ENCODE results near the gene SETD2. TPM values are rescaled to one million over a fixed set of nuclear protein-coding genes. Genes with fewer than 3 reads are reported as not detected.
A peak's percentile ranks its signal among the peaks of the same experiment; 100 is the strongest.

The SETD2 gene
- total and polyA plus RNA-seq, 2 of the 8 experiments (the other 6 are each of a cell fraction or from before 2014, with no cell fraction given), result 15.7 to 46.3 TPM

- no peak for TF ChIP-seq CHD1 (IDR thresholded peaks at IDR 0.05; ENCODE audit: low read depth, low read length)
- TF ChIP-seq KDM1A (IDR thresholded peaks at IDR 0.05; ENCODE audit: borderline replicate concordance, low read length), result no peak
- TF ChIP-seq SP1 (IDR thresholded peaks at IDR 0.05; ENCODE audit: low read depth, low read length), result no peak
- TF ChIP-seq TEAD4 (IDR thresholded peaks at IDR 0.05; ENCODE audit: low read depth, low read length), result 0 out of 2 replicates have a peak, but pooled peaks have one; percentile 23
- no peak for TF ChIP-seq ZNF274 (IDR thresholded peaks at IDR 0.05; ENCODE audit: borderline replicate concordance, extremely low read depth, low read length)
- TF ChIP-seq EZH2 (IDR thresholded peaks at IDR 0.05; ENCODE audit: low read depth, low read length, severe bottlenecking), result no peak
- no peak for TF ChIP-seq ATF3 (IDR thresholded peaks at IDR 0.05; ENCODE audit: insufficient read depth, low read depth, low read length)
- TF ChIP-seq FOSL1 (IDR thresholded peaks at IDR 0.05; ENCODE audit: insufficient read depth, low read depth, low read length), result no peak
- TF ChIP-seq SRF (IDR thresholded peaks at IDR 0.05; ENCODE audit: low read depth, low read length), result no peak
- TF ChIP-seq CTCF (IDR thresholded peaks at IDR 0.05; ENCODE audit: control extremely low read depth in 1 of 3, insufficient read depth in 1 of 3, low read depth in 1 of 3, low read length in 3 of 3), result no peak
- TF ChIP-seq MAX (IDR thresholded peaks at IDR 0.05), result peak; percentile 7; the same call in 1 of the 2 replicates
- TF ChIP-seq TCF12 (IDR thresholded peaks at IDR 0.05; ENCODE audit: low read depth, low read length), result no peak
- no peak for TF ChIP-seq MAFK (IDR thresholded peaks at IDR 0.05; ENCODE audit: low read depth, low read length)
- TF ChIP-seq KDM4A (IDR thresholded peaks at IDR 0.05; ENCODE audit: low read depth, low read length, severe bottlenecking), result peak; percentile 19
- TF ChIP-seq SIRT6 (IDR thresholded peaks at IDR 0.05; ENCODE audit: low read length), result no peak
- TF ChIP-seq HDAC2 (IDR thresholded peaks at IDR 0.05; ENCODE audit: borderline replicate concordance in 1 of 2, low read depth in 2 of 2, low read length in 2 of 2), result peak in 1 of 2 experiments; percentile 80; a peak in 1 of 4 replicates
- TF ChIP-seq POLR2AphosphoS5 (IDR thresholded peaks at IDR 0.05; ENCODE audit: low read depth, low read length), result peak; percentile 64
- no peak for TF ChIP-seq RAD21 (IDR thresholded peaks at IDR 0.05 in 1 of 2, conservative IDR thresholded peaks at IDR 0.05 in 1 of 2; ENCODE audit: low read depth in 2 of 2, low read length in 2 of 2)
- peak; percentile 58 for TF ChIP-seq ASH2L (IDR thresholded peaks at IDR 0.05; ENCODE audit: low read length)
Measured at GRCh38 chr3:47009225-47010110, 154.4 kb downstream of the SETD2 start (continued).

Data from H1 (cell line).